H4 (cell line): ENCODE results near the gene GUCA1C. TPM values are rescaled to one million over a fixed set of nuclear protein-coding genes. Genes with fewer than 3 reads are reported as not detected.
A peak's percentile ranks its signal among the peaks of the same experiment; 100 is the strongest.

Experiments
- DNase-seq: peaks from one replicate; pipeline ENCODE4 v3.0.0-alpha.2; 2015; ENCODE audit warnings: low spot score
- total RNA-seq: library from RNA; depleted of rRNA; stranded (reverse); fragments of >200 nt; shearing (Covaris generic); gene quantifications from 2 replicates; pipeline ENCODE4 v1.2.3, GENCODE V29; 2014; rRNA removed

The GUCA1C gene, protein sequence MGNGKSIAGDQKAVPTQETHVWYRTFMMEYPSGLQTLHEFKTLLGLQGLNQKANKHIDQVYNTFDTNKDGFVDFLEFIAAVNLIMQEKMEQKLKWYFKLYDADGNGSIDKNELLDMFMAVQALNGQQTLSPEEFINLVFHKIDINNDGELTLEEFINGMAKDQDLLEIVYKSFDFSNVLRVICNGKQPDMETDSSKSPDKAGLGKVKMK
- not detected in 2 replicates for total RNA-seq

DNA sequence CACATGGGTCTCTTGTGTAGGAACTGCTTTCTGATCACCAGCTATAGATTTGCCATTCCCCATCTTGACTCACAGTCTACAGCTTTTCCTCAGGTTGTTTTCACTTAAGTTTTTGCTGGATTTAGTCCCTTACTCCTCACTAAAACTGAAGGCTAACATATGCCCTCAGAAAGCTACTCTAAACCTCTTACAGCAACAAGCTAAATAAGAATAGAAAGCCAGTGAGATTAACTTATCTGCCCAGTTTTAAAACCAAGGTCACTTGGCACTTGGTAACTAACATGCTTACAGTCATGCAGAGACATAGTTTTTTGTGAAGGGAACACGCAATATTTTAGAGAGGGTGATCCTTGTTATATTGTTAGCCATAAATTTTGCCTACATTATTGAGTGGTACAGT lies at the start of gene GUCA1C:
TSS of gene GUCA1C (minus strand) at position 180 of the 400 bp plus-strand sequence. CDS start at position 63, 117 bp downstream.
- DNase-seq, result no peak

GRCh38 chr3:108998436-108998835 lies 44.8 kb upstream of the GUCA1C start:
- no peak for DNase-seq

DNA sequence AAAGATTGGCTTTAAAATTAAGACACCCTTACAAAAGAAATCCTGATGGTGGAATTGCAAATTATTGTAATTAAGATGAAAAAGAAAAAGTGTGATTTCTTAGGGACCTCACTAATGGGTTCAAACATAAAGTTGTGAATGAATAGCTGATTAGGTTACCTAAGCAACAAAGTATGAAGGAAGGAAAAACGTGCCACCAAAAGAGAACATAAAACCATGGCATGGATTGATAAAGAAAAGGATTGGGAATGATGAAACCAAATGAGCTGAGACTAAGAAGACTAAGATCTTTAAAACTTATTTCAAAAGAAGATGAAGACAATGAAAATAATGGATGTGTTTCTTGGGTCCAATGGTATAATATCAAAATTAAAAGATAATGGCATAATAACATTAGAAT lies 32.2 kb upstream of the GUCA1C start:
- no peak for DNase-seq

- DNase-seq, result no peak
Observed at GRCh38 chr3:108983051-108983450, 29.4 kb upstream of the GUCA1C start.

DNA sequence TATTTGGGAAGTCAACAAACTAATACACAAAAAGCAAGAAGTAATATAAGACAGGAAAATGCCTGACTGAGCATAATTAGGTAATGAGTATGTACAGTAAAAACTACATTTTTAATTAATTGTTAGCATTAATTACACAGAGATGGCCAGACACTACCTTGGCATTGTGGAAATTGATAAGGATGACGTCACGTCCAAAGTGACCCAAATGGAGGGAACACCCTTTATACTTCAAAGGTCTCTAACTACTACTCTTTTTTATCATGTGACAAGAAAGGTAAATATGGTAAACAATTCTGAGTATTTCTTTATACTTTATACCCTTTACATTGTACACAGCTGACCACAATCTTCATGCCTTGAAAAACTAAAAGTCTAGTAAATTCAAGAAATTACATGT lies 22.4 kb upstream of the GUCA1C start:
- DNase-seq, result no peak

- DNase-seq, result no peak
Observed at GRCh38 chr3:108973019-108973418, 19.3 kb upstream of the GUCA1C start.

- DNase-seq, result no peak
Observed at GRCh38 chr3:108972482-108972881, 18.8 kb upstream of the GUCA1C start.

GRCh38 chr3:108970561-108970960 lies 16.9 kb upstream of the GUCA1C start:
- DNase-seq, result no peak

DNA sequence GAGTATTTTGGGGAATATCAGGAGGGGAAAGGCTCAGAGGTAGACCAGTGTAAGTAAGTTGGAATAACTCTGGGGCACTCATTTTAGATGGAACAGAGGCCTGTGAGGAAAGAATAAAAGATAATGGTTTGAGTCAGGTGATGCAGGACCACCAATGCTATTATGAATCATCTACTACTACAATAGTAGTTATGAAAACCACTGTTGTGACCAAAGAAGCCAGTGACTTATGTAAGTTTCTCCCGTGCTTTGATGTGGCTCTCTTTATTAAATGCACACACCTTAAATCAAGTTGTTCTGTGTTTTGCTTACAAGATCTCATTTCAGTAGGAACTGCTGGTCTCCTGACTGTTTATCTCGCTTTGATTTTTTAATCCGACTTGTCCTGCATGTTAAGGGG lies 13.1 kb upstream of the GUCA1C start:
- no peak for DNase-seq

DNA sequence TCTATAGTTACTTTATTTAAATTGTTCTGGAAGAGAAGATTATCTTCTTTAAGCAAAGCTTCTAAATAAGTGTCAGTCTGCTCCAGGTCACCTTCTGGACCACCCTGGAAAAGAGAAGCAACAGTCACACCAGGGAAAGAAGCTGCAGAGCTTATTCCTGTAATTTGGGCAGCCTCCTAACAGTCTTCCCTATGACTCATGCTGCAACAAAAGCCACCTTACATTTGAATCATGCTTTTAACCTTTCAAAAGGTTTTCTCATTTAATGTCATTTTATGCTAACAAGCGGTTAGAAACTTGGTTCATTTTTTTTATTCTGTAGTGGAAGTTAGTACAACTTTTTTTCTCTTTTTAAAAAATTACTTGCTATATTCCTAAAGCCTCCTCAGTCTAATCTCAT lies 5.3 kb upstream of the GUCA1C start:
- no peak for DNase-seq

DNA sequence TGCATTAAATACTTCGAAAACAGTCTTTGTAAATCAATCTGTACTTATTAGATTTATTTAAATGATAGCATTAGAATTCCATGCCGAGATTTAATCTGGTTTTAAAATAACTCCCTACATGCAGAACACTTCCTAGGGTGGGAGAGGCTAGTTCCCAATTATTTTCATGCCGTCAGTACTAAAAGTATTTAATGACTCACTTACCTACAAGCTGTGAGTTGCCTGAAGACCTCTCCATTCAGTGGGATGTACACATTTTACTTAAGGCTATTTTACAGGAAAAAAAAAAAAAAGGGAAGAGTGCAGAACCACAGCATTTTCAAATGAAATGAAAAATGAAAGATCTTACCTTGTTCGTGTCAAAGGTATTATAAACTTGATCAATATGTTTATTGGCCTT lies 469 bp downstream of the GUCA1C start:
- no peak for DNase-seq

- no peak for DNase-seq
Observed at GRCh38 chr3:108951820-108952501, 1.7 kb downstream of the GUCA1C start.

DNA sequence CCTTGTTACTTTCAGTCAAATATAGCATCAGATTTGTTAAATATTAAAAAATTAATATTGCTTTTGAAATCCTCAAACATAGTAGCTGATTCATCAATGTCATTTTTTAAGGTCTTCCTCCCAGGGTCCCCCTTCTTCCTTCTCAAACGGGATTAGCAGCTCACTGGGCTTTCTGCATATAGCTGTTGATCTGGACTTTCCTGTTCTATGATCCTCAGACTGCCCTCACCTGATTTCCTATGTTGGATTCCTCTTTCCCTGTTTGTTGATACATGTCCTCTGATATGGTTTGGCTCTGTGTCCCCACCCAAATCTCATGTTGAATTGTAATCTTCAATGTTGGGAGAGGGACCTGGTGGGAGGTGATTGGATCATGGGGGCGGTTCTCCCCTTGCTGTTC lies 5.8 kb downstream of the GUCA1C start:
- DNase-seq, result no peak

GRCh38 chr3:108946292-108947285 lies 7.1 kb downstream of the GUCA1C start:
- DNase-seq, result peak; percentile 7

- no peak for DNase-seq
Observed at GRCh38 chr3:108940568-108941263, 13.0 kb downstream of the GUCA1C start.

DNA sequence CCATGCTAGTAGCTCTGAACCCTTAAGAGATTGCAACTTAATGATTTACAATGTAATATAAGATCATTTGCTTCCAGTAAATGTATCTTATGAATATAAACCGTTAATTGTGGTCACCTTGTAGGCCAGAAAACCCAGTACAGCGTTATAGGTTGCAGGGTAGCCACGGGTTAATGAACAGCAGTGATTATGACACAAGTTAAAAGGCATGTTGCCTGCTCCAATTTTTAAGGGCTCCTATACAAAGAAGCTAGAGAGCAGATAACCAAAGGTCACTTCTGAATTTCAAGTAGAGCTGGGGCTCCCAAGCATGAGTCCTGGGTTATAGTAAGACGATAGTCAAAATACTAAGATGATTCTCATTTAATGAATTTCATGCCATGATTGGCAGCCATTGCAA lies 13.5 kb downstream of the GUCA1C start:
- no peak for DNase-seq

GRCh38 chr3:108936924-108937689 lies 16.6 kb downstream of the GUCA1C start:
- no peak for DNase-seq

GRCh38 chr3:108931035-108931434 lies 22.6 kb downstream of the GUCA1C start:
- no peak for DNase-seq

DNA sequence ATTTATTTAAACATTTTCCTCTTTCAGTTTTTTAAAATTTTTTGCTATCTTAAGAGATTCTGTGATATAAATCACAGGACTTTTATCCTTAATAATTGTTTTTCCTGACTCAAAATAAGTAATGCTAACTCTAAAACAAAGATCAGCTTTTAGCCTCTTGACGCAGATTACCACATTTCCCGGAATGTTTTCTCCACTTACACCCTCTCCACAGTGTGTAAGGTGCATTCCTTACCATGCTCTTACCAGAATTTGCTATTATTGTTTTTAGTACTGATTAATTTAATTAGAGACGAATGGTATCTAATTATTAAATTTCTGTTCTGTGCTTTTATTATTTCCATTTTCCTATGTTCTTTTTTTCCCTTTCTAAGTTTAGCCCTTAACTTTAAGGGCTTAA lies 34.8 kb downstream of the GUCA1C start:
- DNase-seq, result no peak

GRCh38 chr3:108914774-108915641 lies 38.7 kb downstream of the GUCA1C start:
- peak; percentile 78 for DNase-seq
